NCI-H524 (cell line): ENCODE measurements around the gene C6orf58.
"Not testable (repeated sequence)": the region's sequence is repeated elsewhere in the genome, so short reads cannot be mapped to it uniquely, and the experiment has no call there.

ENCODE experiments used
- DNase-seq, 2 experiments: peaks; one replicate each; lab custom pipeline; 2025; lab: John Stamatoyannopoulos, UW

C6orf58 gene

DNA sequence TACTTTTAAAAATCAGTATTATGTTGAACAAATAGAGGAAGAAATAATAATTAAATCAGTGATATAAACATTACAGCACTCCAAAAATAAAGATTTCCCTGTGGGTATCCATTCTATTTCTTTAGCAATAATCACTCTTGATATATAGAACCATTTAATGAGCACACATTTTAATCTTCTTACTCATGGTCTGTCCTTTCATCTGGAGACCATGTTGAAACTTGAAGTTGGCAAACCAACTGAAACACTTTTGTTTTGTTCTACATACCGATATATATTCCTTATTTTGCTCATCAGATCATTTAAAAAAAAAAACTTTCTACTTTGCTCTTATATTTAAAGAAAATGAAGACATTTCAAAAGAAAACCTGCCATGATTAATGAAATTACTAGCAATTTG is 13.4 kb downstream of the C6orf58 start:
- DNase-seq = no peak

DNA sequence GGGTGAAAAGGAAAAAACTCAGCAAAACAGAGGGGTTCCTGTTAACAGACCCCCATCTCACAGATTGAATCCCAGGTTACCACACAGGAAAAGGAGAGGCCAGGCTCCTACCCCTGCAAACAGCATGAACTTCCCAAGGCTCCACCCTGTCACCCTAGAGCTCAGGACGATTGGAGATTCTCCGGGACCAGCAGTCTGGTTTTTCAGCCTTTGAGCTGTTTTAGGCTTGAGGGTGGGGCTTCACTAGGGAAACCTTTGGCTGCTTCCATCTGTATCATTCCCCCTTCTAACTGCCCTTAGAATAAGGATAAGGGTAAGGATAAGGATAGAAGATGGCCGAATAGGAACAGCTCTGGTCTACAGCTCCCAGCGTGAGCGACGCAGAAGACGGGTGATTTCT is 16.0 kb downstream of the C6orf58 start:
- DNase-seq = no peak

DNA sequence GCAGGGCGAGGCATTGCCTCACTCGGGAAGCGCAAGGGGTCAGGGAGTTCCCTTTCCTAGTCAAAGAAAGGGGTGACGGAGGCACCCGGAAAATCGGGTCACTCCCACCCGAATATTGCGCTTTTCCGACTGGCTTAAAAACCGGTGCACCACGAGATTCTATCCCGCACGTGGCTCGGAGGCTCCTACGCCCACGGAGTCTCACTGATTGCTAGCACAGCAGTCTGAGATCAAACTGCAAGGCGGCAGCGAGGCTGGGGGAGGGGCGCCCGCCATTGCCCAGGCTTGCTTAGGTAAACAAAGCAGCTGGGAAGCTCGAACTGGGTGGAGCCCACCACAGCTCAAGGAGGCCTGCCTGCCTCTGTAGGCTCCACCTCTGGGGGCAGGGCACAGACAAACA is 16.5 kb downstream of the C6orf58 start:
- not testable (repeated sequence) for DNase-seq

DNA sequence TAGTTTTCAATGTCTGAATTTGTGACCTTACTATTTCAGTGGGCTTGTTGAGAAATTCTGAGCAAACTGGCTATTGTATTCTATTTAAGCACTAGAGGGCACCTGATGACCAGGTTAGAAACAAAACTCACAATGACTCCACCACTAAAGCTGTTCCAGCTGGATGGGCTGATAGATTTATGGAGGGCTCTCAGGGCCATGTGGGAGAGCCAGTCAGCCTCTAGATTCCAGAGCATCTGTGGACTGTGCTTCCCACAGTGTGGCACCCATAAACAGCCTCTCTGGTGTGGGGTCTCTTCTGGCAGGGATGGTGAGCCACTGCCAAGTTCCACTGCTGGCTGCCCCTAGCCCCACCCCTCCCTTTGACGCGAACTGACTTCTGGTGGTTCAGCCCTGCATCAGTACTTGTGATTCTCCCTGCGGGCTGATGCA is 29.2 kb downstream of the C6orf58 start:
- DNase-seq = peak; percentile 88 to 96

DNA sequence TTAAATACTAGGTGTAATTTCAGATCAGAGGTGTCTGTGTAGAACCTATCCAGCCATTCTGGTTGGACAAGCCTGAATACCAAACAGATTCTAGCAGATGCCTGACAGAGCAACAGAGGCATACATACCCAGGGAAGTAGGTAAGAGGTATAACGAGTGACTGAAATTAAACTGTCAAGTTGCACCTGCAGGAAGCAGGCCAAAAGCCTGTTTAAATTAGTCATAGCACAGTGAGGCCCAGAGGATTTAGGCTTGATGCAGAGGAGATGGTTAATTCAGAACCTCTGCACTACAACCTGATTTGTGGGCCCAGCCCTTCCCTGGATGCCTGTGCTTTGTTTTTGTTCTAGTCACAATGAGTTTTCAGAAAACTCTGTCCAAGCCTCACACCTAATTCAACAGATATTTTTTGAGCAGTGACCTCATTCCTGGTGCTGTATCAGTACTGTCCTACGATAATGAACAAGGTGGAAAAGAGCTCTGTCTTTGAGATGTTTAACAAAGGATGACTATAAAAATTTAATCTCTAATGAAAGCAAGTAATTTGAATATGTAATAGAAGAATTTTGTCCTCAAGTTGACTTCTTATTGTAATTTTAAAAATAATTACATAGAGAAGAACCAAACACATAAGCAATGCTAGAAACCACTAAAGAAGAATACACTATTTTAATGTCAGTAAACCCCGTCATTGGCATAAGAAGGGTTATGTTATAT is 31.7 kb downstream of the C6orf58 start:
- DNase-seq = no peak

GRCh38 chr6:127618729-127619128 is 41.8 kb downstream of the C6orf58 start:
- DNase-seq = no peak

- no peak for DNase-seq
These were observed 53.8 kb downstream of the C6orf58 start for GRCh38 chr6:127630800-127631199.

DNA sequence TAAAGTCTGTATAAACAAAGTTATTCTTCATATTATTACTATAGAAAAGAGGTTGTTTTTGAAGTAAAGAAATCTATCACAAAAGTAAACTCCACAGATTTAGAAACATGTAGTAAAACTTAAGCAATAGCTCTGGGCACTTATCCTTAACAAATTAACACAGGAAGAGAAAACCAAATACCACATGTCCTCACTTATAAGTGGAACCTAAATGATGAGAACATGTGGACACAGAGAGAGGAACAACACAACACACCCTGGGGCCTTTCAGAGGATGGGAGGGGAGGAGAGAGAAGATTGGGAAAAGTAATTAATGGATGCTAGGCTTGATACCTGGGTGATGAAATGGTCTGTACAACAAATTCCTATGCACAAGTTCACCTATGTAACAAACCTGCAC is 57.2 kb downstream of the C6orf58 start:
- no peak for DNase-seq

DNA sequence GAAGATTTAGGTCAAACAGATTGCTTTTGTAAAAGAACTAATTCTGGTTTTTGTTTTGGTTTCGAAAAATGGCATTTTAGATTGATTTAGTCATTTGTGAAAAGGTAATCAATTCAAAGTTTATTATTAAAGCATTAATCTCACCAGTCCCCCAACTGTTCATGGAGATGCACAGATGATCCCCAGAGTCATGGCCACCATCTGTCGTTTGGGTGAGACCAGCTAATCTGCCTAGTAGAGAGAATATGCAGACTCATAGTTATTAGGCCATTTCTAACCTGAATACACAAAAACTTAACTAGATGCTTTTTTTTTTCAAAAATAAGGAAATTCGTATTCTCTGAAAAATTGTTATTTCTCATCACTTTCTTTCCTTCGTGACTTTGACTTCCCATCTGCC is 58.1 kb downstream of the C6orf58 start:
- DNase-seq = peak; percentile 81 to 91

DNA sequence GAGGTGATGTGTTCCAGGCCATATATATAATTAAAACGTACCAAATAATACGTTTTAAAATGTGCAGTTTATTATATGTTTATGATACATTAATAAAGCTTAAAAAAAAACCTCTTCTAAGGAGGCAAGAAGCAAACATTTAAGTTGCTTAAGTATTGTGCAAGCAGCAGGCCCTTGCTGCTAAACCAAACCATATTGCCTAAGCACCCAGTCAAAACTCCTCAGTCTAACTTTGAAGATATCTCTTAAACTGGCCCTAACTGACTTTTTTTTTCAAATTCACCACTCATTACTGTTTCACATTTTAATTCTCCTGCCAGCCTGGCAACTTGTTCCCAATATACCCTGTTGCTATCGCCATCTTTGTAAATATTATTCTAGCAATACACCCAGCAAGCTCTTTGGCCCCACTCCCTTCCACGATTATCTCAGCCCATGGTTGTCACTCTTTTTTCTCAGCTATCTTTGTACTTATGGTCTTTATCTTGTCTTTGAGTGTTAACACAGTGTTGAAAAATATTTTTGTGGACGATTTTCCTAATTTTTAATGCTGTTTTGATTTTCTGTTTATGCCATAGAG is 60.9 kb downstream of the C6orf58 start:
- no peak for DNase-seq
